NCI-H2107 (cell line): ENCODE results near the gene CAMKMT.
A peak's percentile ranks its signal among the peaks of the same experiment; 100 is the strongest.

Experiments used
- DNase-seq: peaks from one replicate; lab custom pipeline; 2025; lab: John Stamatoyannopoulos, UW

Gene CAMKMT

GRCh38 chr2:44772131-44772530, 410.4 kb downstream of the CAMKMT start:
- DNase-seq = no peak

DNA sequence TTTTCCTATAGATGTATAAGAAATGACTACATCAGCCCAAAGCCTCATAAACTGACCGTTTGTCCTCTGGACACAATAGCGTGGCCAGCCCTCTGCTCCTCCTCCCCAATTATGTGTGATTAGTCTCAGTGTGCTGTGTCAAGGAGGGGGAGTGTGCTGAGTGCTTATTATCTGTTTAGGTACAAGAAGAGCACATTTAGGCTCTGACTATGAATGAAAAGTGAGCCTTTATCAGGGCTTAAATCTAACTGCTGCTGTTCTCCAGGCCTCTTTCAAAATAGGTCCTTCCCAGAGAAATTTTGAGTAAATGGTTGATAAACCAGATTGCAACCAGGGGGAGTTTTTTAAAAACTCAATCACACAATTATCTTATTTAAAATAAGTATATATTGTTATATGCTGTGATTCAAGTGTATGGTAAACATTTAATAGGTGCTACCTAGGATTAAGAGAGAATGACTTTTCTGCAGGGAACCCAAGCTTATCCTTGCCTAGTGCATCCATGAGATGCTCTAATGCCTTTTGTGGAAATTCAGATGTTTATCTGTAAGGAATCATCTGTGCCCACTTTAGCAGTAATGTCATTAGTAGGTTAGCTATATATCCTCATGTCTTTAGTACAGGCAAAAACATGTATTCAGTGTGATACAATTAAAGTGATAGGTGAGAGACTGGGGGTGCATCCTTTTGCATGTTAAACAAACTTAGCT, 411.1 kb downstream of the CAMKMT start:
- no peak for DNase-seq

DNA sequence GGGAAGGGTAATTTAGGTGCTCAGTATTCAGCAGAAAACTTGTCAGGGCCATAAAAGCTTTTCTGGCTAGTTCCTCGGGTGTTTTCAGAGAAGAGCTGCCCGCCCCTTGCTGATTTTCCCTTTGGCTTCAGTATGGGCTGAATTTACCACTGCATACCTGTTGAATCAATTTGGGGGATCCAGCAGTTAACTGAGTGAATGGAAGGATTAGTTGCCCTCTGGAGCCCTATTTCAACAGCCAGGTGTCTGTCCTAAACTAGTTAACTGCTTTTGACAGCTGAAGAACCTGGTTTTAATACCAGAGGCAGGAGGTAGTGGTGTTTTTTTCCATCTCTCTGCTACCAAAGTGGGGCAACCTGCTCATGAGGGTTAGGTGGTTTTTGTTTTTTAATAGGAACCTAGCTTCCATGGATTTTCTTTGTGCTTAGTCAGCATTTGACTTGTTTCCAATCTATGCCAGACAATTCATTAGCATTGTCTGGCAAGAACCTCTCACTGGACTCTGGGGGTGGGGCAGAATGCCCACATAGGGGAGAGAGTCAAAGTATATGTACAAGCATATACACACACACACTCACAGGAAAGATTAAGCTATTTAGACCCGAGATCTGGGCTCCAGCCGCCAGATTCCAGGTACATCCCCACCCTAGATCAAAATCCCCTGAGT, 413.2 kb downstream of the CAMKMT start:
- no peak for DNase-seq

- no peak for DNase-seq
Measured at GRCh38 chr2:44777036-44777435, 415.3 kb downstream of the CAMKMT start.

DNA sequence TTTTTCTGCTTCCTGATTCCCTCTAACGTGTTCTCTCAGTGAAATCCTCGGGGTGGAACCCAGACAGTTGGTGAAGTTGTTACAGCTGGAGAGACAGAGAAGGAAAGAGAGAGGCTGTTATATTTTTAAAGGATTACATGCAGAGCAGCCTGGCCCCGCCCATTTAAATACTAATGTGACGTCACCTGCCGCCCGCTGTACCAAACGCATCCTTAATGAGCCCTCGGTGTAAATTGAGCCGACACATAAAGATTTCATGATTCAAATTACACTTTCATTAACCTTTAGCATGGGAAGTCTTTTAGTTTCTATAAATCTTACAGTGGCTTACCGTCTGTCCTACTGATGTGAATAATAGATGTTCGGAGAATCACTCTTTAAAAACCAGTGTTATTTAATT, 415.8 kb downstream of the CAMKMT start:
- DNase-seq = peak; percentile 72

- DNase-seq = no peak
Measured at GRCh38 chr2:44778221-44778654, 416.5 kb downstream of the CAMKMT start.

- DNase-seq = no peak
Measured at GRCh38 chr2:44778671-44779476, 417.1 kb downstream of the CAMKMT start.

DNA sequence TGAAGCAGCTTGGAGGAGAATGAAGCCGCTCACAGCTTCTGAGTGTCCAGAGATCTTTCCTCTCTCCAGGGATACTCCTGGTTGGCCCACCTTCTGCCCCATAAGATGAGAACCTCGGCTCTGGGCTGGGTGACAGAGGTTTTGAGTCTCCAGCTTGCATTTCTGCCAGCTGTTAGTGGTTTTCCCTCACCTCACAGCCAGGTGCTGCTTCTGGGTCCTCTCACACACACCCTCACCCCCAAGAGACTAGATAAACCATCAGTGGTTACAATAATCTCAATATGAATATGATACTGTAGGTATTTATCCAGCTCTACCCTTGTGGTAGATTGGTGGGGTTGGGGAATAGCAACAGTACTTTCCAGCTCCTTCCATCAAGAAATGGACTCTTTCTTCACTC, 418.0 kb downstream of the CAMKMT start:
- no peak for DNase-seq

DNA sequence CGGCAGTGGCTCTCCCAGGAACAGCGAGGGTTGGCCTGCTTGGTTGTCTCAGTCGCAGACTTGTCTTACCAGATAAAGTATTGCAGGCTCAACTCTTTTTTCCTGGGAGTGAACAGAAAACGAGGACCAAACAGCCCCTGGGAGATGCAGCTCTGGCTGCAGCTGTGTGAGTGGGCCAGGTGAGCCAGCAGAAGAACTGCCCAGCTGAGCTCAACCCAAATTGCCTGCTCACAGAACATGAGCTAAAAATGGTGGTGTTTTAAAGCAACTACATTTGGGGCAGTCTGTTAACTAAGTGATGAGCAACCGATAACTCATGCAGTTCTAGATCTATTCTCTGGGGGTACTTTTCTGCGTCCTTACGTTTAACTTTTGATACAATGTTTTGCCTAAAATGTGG, 418.7 kb downstream of the CAMKMT start:
- DNase-seq = no peak

- DNase-seq = no peak
Measured at GRCh38 chr2:44785433-44785832, 423.7 kb downstream of the CAMKMT start.

DNA sequence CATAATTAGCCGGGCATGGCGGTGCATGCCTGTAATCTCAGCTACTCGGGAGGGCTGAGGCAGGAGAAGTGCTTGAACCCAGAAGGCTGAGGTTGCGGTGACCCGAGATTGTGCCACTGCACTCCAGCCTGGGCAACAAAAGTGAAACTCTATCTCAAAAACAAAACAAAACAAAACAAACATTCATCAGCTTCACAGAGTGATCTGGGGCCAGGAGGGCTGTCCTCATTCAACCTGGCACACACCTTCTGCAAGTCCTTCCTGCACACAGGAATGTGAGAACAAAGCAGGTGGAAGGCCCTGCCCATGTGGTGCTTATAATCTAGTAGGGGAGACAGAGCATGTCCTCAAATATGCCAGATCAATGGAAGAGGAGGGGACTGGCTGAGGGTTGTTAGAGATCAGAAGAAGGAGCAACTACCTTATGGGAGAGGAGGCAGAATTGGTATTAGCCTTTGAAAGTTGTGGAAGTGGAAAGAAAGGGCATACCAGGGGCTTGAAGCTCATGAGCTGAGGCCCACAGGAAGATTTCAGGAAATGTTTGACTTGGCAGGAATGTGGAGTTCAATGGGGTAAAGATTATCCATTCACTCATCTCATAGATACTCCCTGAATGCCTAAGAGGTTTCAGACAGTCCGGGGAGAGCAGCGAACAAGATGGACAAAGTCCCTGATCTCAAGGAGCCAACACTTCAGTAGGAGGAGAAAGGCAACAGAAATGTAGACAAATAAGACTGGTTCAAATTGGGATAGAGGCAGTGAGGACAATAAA, 424.5 kb downstream of the CAMKMT start:
- no peak for DNase-seq

DNA sequence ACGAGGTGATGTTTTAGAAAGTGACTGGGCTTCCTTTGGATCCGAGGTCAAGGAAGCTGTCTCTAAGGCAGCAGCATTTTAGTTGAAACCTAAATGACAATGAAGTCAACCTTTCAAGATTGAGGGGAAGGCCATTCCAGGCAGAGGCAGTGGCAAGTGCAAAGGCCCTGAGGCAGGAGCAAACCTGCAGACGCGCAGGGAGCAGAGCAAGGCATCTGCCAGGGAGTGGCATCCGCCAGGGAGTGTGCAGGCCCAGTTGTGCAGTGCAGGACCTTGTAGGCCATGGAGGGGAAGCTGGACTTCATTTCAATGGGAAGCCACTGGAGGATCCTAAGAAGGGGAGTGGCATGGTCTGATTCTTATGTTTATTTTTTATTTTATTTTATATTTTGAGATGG, 425.1 kb downstream of the CAMKMT start:
- no peak for DNase-seq

GRCh38 chr2:44787663-44788062, 425.9 kb downstream of the CAMKMT start:
- DNase-seq = no peak

- DNase-seq = no peak
Measured at GRCh38 chr2:44789446-44789845, 427.7 kb downstream of the CAMKMT start.

- DNase-seq = no peak
Measured at GRCh38 chr2:44789971-44790721, 428.4 kb downstream of the CAMKMT start.

DNA sequence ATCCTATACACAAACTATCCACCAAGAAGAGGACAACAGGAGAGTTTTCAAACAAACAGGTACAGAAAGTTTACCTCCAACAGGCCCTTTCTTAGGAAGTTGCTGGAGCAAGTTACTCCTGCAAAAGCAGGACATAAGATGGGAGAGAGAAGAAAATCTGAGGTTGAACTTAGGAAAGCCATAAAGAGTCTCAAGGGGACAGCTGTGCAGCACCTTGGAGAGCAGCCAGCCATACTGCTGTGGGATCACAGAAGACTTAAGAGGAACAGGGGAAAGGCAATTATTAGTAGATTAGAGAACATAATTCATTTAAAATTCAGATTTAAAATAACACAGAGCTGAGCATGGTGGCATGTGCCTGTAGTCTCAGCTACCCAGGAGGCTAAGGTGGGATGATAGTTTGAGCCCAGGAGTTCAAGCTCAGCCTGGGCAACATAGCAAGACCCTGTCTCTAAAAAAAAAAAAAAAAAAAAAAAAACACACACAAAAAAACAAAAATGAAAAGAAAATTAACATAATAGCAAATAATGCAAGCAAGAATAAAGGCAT, 431.6 kb downstream of the CAMKMT start:
- no peak for DNase-seq

DNA sequence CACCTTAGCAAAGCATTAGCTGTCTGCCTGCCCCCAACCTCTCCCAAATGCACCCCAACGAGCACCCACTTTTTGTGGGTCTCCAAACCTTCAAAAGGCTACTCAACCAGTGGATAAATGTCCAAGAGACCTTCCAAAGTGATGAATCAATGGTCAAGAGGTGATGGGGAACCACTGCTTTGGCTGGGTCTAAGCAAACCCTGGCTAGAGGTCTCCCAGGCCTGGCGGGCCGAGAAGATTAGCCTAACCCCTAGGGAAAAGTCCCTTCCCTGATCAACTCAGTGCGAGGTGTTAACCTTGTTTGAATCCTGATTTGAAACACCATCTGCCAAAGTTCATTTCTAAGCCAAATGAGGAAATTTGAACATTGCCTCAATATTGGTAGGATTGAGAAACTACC, 435.0 kb downstream of the CAMKMT start:
- DNase-seq = no peak

DNA sequence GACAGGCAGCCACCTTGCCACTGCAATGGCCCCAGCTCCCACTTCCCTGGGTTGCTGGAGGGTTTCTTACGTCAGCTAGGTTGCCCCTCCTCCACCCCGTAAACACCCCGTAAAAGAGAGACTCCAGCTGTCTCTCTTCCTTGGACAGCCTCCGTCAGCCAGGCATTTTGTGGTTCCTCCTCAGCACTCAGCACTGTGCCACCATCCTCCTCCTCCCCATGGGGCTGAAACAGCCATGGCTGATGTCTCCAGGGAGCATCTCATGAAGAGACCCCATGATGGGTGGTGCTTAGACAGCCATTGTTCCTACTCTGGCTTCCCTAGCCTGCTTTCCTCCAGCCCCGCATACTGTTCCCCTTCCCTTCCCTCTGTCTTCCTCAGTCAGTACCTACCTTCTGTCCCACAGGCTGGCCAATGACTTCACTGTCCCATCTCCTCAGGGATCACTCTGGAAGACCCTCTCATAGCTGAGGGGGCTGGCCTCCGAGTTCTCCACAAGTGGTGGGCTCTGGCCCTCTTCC, 436.5 kb downstream of the CAMKMT start:
- no peak for DNase-seq

- DNase-seq = no peak
Measured at GRCh38 chr2:44799105-44799504, 437.4 kb downstream of the CAMKMT start.

DNA sequence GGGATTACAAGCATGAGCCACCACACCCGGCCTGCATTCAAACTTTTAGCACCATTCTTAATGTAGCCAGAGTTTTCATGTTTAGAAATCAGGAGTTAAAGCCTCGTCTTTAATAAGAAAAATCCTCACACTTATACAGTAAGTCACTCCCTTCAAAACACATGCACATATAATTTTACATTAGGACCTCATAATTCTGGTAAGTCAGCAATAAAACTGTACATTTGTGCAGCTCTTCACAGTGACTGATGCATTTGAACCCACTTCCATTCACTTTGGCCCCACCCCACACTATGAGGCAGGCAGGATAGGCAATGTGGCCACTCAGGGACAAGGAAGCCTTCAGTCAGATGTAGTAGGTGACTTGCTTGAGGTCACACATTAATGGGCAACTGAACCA, 438.0 kb downstream of the CAMKMT start:
- DNase-seq = no peak

GRCh38 chr2:44801289-44801840, 439.6 kb downstream of the CAMKMT start:
- DNase-seq = no peak
